ENCODE results near the gene WDR53.
"Not testable (repeated sequence)": the region's sequence is repeated elsewhere in the genome, so short reads cannot be mapped to it uniquely, and the experiment has no call there.

Gene WDR53

DNA sequence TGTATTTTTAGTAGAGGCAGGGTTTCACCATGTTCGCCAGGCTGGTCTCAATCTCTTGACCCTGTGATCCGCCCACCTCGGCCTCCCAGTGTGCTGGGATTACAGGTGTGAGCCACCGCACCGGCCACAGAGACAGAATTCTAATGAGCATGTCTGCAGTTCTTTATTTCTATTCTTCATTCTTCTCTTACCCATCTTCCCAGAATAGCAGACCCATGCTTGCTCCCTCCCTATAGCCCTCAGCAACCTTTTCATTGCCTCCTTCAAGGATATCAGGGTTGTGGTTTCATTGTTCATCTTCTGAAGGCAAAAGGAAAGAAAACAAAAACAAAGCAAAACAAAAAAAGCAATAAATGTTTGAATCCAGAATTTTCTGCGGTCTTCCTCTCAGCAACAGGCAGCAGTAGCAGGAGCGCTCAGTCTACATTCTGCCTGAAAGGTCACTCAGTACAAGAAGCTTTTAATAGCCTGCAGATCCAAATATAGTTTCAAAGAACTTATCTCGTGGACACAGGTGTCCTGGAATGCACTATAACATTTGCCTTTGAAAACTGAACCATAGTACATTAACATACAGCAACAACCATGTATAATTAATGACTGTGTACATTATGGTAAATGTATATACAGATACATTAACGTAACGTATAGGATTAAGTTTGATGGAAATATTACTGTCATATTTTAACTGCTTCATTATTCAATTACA is 53.3 kb downstream of the WDR53 start, which contains the start of gene SMCO1:
Gene SMCO1, minus strand, starts transcription at position 434 of the 709 bp plus-strand sequence. Its CDS starts 137 bp downstream, at position 297.
- Histone ChIP-seq H3K9ac (ENCODE audit: low read depth, low read length) (no peak within 1 kb of the TSS), H3K4me3 (ENCODE audit: low read length) (no peak within 1 kb of the TSS; the same call in 1 of the 2 replicates), H3K27ac (ENCODE audit: low read length) (no peak within 1 kb of the TSS), H3K36me3 (ENCODE audit: insufficient read depth, low read depth, low read length) (no peaks in the 10 kb centered on the region), H3K4me1 (ENCODE audit: insufficient read depth, low read length) (no peaks in the 10 kb centered on the region; the same call in 1 of the 2 replicates), H3K27me3 (ENCODE audit: insufficient read depth, low read length) (no peaks in the 10 kb centered on the region), H3K9me3 (ENCODE audit: insufficient read depth, low read depth, low read length) (peaks cover 28% of the 10 kb centered on the region)

DNA sequence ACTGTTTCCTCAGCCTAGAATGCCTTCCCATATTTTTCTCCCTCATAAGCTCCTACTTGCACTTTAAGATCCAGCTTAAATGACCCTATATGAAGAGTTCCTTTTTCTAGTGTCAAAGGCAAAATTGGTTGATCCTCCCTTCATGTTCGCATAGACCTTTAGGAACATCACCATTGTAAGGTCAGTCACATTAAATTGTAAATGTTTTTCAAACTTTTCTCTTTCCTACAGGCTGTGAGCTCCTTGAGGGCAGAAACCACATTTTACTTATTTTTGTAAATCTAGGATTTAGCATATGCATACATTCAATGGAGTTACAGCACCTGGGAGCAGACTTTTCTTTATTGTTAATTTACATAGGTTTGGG is 54.0 kb downstream of the WDR53 start:
- H3K36me3 ChIP-seq (ENCODE audit: insufficient read depth, low read depth, low read length): no peaks in the 10 kb centered on the region
- H3K27me3 ChIP-seq (ENCODE audit: insufficient read depth, low read length): no peaks in the 10 kb centered on the region
- H3K27ac ChIP-seq (ENCODE audit: low read length): no peak overlapping the region
- no peaks in the 10 kb centered on the region; the same call in 1 of the 2 replicates for H3K4me1 ChIP-seq (ENCODE audit: insufficient read depth, low read length)
- no peak overlapping the region for H3K4me3 ChIP-seq (ENCODE audit: low read length)
- peaks cover 21% of the 10 kb centered on the region; the same call in 1 of the 2 replicates for H3K9me3 ChIP-seq (ENCODE audit: insufficient read depth, low read depth, low read length)
- no peak overlapping the region for H3K9ac ChIP-seq (ENCODE audit: low read depth, low read length)

DNA sequence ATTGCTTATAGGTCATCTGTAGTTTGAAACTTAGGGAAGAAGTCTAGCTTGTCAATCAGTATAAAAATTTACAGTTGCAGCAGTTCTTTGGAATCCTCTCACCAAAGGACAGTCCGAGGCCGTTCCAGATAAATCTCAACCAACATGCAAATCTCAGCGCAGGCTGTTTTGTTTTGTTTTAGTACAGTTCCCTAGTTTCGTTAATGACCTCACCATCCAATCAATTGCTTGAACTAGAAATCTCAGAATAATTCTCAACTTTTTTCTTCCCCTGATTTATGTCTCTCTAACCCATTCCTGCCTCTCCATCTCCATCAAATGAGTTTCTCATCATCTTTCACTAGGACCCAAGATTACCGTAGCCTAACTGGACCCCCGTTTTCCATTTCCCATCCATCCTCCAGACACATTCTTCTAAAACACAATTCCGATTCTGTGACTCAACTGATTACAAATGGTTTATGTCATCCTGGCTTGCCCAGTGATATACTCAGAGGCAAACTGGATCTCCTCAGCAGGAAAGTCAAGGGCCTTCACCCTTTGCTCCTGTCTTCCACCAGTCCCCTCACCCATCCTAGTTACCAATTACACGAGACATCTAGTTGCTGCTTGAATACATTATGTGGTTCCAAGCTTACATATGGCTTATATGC is 54.5 kb downstream of the WDR53 start:
- H3K27ac ChIP-seq (ENCODE audit: low read length): no peak overlapping the region
- H3K4me1 ChIP-seq (ENCODE audit: insufficient read depth, low read length): no peaks in the 10 kb centered on the region; the same call in 1 of the 2 replicates
- no peak overlapping the region for H3K9ac ChIP-seq (ENCODE audit: low read depth, low read length)
- no peak overlapping the region for H3K4me3 ChIP-seq (ENCODE audit: low read length)
- H3K9me3 ChIP-seq (ENCODE audit: insufficient read depth, low read depth, low read length): peaks cover 16% of the 10 kb centered on the region; the same call in 1 of the 2 replicates
- no peaks in the 10 kb centered on the region for H3K36me3 ChIP-seq (ENCODE audit: insufficient read depth, low read depth, low read length)
- no peaks in the 10 kb centered on the region for H3K27me3 ChIP-seq (ENCODE audit: insufficient read depth, low read length)

DNA sequence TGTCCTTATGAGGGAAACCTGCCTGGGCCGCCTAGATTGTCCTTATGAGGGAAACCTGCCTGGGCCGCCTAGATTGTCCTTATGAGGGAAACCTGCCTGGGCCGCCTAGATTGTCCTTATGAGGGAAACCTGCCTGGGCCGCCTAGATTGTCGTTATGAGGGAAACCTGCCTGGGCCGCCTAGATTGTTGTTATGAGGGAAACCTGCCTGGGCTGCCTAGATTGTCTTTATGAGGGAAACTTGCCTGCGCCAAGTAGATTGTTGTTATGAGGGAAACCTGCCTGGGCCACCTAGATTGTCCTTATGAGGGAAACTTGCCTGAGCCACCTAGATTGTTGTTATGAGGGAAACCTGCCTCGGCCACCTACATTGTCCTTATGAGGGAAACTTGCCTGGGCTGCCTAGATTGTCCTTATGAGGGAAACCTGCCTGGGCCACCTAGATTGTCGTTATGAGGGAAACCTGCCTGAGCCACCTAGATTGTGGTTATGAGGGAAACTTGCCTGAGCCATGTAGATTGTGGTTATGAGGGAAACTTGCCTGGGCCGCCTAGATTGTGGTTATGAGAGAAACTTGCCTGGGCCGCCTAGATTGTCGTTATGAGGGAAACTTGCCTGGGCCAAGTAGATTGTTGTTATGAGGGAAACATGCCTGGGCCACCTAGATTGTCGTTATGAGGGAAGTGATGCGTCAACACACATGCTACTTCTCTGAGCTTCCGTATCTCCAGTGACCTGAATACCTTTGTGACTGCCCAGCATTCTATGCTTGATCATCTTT is 56.5 kb downstream of the WDR53 start:
- H3K36me3 ChIP-seq (ENCODE audit: insufficient read depth, low read depth, low read length); H3K9ac ChIP-seq (ENCODE audit: low read depth, low read length); H3K9me3 ChIP-seq (ENCODE audit: insufficient read depth, low read depth, low read length); H3K4me1 ChIP-seq (ENCODE audit: insufficient read depth, low read length); H3K27me3 ChIP-seq (ENCODE audit: insufficient read depth, low read length); H3K27ac ChIP-seq (ENCODE audit: low read length); H3K4me3 ChIP-seq (ENCODE audit: low read length): not testable (repeated sequence)

DNA sequence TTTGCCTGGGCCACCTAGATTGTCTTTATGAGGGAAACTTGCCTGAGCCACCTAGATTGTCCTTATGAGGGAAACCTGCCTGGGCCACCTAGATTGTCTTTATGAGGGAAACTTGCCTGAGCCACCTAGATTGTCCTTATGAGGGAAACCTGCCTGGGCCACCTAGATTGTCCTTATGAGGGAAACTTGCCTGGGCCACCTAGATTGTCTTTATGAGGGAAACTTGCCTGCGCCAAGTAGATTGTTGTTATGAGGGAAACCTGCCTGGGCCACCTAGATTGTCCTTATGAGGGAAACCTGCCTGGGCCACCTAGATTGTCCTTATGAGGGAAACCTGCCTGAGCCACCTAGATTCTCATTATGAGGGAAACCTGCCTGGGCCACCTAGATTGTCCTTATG is 57.2 kb downstream of the WDR53 start:
- H3K4me1 ChIP-seq (ENCODE audit: insufficient read depth, low read length); H3K27me3 ChIP-seq (ENCODE audit: insufficient read depth, low read length); H3K36me3 ChIP-seq (ENCODE audit: insufficient read depth, low read depth, low read length); H3K4me3 ChIP-seq (ENCODE audit: low read length); H3K9ac ChIP-seq (ENCODE audit: low read depth, low read length); H3K27ac ChIP-seq (ENCODE audit: low read length): not testable (repeated sequence)
- H3K9me3 ChIP-seq (ENCODE audit: insufficient read depth, low read depth, low read length): peaks cover 11% of the 10 kb centered on the region; the same call in 1 of the 2 replicates

DNA sequence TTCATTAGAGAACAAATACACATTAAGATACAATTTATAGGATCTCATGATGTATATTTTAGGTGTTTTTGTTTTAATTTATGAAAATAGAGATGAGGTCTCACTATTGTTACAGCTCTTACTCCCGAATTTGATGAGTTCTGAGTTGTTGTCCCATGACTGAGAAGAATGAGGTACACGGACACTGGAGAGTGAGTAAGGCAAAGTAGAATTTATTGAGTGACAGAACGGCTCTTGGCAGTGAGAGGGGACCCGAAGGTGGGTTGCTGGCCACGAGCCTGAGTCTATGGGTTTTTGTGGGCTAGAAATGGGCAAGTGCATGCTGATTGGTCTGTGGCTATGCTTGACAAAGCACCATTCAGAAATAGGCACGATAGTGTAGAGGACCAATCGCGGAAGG is 61.7 kb downstream of the WDR53 start:
- no peak overlapping the region for H3K9ac ChIP-seq (ENCODE audit: low read depth, low read length)
- H3K27me3 ChIP-seq (ENCODE audit: insufficient read depth, low read length): no peaks in the 10 kb centered on the region
- peaks cover 11% of the 10 kb centered on the region; the same call in 1 of the 2 replicates for H3K9me3 ChIP-seq (ENCODE audit: insufficient read depth, low read depth, low read length)
- no peak overlapping the region for H3K27ac ChIP-seq (ENCODE audit: low read length)
- no peaks in the 10 kb centered on the region for H3K4me1 ChIP-seq (ENCODE audit: insufficient read depth, low read length)
- no peak overlapping the region for H3K4me3 ChIP-seq (ENCODE audit: low read length)
- H3K36me3 ChIP-seq (ENCODE audit: insufficient read depth, low read depth, low read length): no peaks in the 10 kb centered on the region

DNA sequence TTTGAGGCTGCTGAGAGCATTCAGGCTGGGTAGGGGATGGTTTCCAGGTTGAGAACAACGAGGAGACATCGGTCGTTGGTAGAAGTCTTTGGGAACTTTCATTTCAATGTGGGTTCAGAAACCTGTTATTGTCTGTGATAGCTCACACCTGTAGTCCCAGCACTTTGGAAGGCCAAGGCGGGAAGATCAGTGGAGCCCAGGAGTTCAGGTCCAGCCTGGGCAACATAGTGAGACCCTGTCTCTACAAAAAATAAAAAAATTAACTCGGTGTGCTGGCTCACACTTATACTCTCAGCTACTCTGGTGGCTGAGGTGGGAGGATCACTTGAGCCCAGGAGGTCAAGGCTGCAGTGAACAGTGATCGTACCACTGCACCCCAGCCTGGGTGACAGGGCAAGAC is 63.8 kb downstream of the WDR53 start:
- H3K9ac ChIP-seq (ENCODE audit: low read depth, low read length): no peak overlapping the region
- H3K36me3 ChIP-seq (ENCODE audit: insufficient read depth, low read depth, low read length): peaks cover 7% of the 10 kb centered on the region; the same call in 1 of the 2 replicates
- H3K9me3 ChIP-seq (ENCODE audit: insufficient read depth, low read depth, low read length): peaks cover 11% of the 10 kb centered on the region; the same call in 1 of the 2 replicates
- H3K27me3 ChIP-seq (ENCODE audit: insufficient read depth, low read length): no peaks in the 10 kb centered on the region
- peaks cover 8% of the 10 kb centered on the region; the same call in 1 of the 2 replicates for H3K4me1 ChIP-seq (ENCODE audit: insufficient read depth, low read length)
- H3K27ac ChIP-seq (ENCODE audit: low read length): no peak overlapping the region
- H3K4me3 ChIP-seq (ENCODE audit: low read length): no peak overlapping the region
